Activated naive CD8-positive, alpha-beta T cell treated with anti-CD3 and anti-CD28 coated beads for 36 hours (primary cell): ENCODE results near the gene TIE1. TPM values are rescaled to one million over a fixed set of nuclear protein-coding genes. Genes with fewer than 3 reads are reported as not detected.

ENCODE experiments used
- DNase-seq: peaks from one replicate; pipeline ENCODE4 v3.0.0; 2021
- H3K27ac Mint-ChIP-seq: one replicate; pipeline ENCODE4 v1.8.0; 2022; ENCODE audit warnings: mild to moderate bottlenecking, moderate library complexity, mixed read lengths
- H3K27me3 Mint-ChIP-seq: one replicate; pipeline ENCODE4 v1.8.0; 2022; ENCODE audit warnings: mild to moderate bottlenecking, mixed read lengths
- H3K36me3 Mint-ChIP-seq: one replicate; pipeline ENCODE4 v1.8.0; 2021; ENCODE audit warnings: mild to moderate bottlenecking, mixed read lengths
- H3K4me1 Mint-ChIP-seq: one replicate; pipeline ENCODE4 v1.8.0; 2021; ENCODE audit warnings: mixed read lengths
- H3K4me3 Mint-ChIP-seq: one replicate; pipeline ENCODE4 v1.8.0; 2022; ENCODE audit warnings: mild to moderate bottlenecking, moderate library complexity, mixed read lengths
- H3K9me3 Mint-ChIP-seq: one replicate; pipeline ENCODE4 v1.8.0; 2022; ENCODE audit warnings: mixed read lengths
- total RNA-seq, 2 experiments: library from RNA; stranded (reverse); gene quantifications; one replicate each; pipeline ENCODE4 v1.2.3, GENCODE V29; 2021

TIE1 gene
- total RNA-seq, 2 experiments from 2014 or later, result 0.14 to 0.49 TPM

GRCh38 chr1:43348343-43348808, 47.6 kb downstream of the TIE1 start:
- H3K27ac Mint-ChIP-seq, result no peak overlapping the region
- peak overlapping the region; percentile 5 for H3K4me3 Mint-ChIP-seq
- H3K27me3 Mint-ChIP-seq, result peaks cover 3% of the 10 kb centered on the region
- H3K9me3 Mint-ChIP-seq, result no peaks in the 10 kb centered on the region
- DNase-seq, result no peak
- H3K4me1 Mint-ChIP-seq, result peaks cover 9% of the 10 kb centered on the region
- no peaks in the 10 kb centered on the region for H3K36me3 Mint-ChIP-seq

DNA sequence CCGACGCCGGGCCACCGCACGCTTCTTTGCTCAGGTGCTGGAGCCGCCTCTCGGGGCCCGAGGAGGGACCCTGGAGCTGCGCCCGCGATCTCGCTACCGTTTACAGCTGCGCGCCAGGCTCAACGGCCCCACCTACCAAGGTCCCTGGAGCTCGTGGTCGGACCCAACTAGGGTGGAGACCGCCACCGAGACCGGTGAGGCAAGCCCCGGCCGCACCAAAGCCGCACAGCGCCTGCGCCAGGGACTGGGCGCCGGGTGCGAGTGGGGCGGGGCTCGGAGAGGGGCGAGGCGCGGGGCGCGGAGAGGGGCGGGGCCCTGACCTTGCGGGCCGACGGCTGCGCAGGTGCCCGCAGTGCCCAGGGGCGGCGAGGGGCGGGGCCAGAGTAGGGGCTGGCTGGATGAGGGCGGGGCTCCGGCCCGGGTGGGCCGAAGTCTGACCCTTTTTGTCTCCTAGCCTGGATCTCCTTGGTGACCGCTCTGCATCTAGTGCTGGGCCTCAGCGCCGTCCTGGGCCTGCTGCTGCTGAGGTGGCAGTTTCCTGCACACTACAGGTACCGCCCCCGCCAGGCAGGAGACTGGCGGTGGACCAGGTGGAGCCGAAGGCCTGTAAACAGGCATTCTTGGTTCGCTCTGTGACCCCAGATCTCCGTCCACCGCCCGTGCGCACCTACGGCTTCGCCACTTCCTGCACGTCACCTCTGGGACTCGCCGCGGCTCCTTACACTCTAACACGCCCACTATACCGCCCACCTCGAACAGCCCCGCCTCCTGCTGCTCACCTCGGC, 48.2 kb downstream of the TIE1 start:
- Mint-ChIP-seq H3K27me3 (peaks cover 3% of the 10 kb centered on the region), H3K27ac (peak overlapping the region; percentile 73), H3K4me1 (peaks cover 9% of the 10 kb centered on the region), H3K4me3 (peak overlapping the region; percentile 69), H3K36me3 (no peaks in the 10 kb centered on the region), H3K9me3 (no peaks in the 10 kb centered on the region)
- peak; percentile 71 for DNase-seq

- no peak for DNase-seq
- Mint-ChIP-seq H3K9me3 (no peaks in the 10 kb centered on the region), H3K36me3 (peaks cover 3% of the 10 kb centered on the region), H3K27me3 (peaks cover 3% of the 10 kb centered on the region), H3K27ac (peak overlapping the region; percentile 73), H3K4me3 (peak overlapping the region; percentile 69), H3K4me1 (peaks cover 9% of the 10 kb centered on the region)
These were observed 49.0 kb downstream of the TIE1 start for GRCh38 chr1:43349594-43350306.

DNA sequence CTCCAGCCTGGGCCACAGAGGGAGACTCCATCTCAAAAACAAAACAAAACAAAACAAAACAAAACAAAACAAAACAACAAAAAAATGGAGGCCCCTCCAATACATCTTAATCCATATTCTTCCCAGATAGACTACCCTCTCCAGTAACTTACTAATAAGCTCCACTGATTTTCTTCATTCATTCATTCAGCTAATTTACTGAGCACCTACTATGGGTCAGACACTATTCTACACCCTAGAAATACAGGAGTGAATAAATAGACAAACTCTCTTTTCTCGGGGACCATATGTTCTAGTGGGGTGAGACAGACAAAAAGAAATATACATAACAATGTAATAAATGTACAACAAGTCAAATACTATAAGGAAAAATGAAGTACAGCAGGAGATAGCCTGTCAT, 50.2 kb downstream of the TIE1 start:
- Mint-ChIP-seq H3K27ac (no peak overlapping the region), H3K9me3 (no peaks in the 10 kb centered on the region), H3K36me3 (peaks cover 3% of the 10 kb centered on the region), H3K27me3 (no peaks in the 10 kb centered on the region), H3K4me3 (no peak overlapping the region), H3K4me1 (peaks cover 9% of the 10 kb centered on the region)
- no peak for DNase-seq

DNA sequence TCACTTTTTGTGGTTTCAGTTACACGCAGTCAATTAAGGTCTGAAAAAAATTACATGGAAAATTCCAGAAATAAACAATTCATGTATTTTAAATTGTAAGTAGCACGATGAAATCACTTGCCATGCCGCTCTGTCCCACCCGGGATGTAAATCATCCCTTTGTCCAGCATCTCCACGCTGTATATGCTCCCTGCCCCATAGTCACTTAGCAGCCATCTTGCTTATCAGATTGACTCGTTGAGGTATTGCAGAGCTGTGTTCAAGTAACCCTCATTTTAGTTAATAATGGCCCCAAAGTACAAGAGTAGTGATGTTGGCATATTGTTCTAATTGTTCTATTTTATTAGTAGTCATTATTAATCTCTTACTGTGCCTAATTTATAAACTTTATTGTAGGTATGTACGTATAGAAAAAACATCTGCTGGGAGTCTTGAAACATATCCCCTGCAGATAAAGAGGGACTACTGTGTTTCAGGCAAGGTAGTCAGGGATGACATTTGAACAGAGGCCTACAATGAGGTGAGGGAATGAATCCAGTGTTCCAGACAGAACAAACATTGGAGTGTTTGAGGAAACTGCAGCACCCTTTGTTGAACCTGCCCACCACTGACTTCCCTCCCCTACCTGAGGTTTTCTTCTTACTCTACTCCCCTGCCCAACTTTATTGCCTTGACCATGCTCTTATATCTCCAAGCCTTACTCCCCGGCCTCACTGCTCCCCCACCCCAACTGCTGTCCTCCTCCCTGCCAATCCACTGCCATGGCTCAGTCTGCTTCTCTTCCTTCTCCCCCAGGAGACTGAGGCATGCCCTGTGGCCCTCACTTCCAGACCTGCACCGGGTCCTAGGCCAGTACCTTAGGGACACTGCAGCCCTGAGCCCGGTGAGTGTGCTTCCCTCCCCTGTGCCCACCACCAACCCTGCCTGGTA, 50.9 kb downstream of the TIE1 start:
- Mint-ChIP-seq H3K27me3 (no peaks in the 10 kb centered on the region), H3K4me3 (no peak overlapping the region), H3K9me3 (no peaks in the 10 kb centered on the region), H3K36me3 (peaks cover 3% of the 10 kb centered on the region), H3K27ac (no peak overlapping the region), H3K4me1 (peaks cover 9% of the 10 kb centered on the region)
- no peak for DNase-seq

- H3K9me3 Mint-ChIP-seq, result no peaks in the 10 kb centered on the region
- no peaks in the 10 kb centered on the region for H3K27me3 Mint-ChIP-seq
- H3K27ac Mint-ChIP-seq, result no peak overlapping the region
- peaks cover 12% of the 10 kb centered on the region for H3K4me1 Mint-ChIP-seq
- H3K4me3 Mint-ChIP-seq, result no peak overlapping the region
- DNase-seq, result no peak
- peaks cover 6% of the 10 kb centered on the region for H3K36me3 Mint-ChIP-seq
These were observed 51.5 kb downstream of the TIE1 start for GRCh38 chr1:43352351-43352705.

GRCh38 chr1:43352881-43353280, 52.1 kb downstream of the TIE1 start:
- Mint-ChIP-seq H3K9me3 (no peaks in the 10 kb centered on the region), H3K27me3 (no peaks in the 10 kb centered on the region), H3K4me1 (peaks cover 14% of the 10 kb centered on the region), H3K36me3 (peaks cover 9% of the 10 kb centered on the region), H3K27ac (no peak overlapping the region), H3K4me3 (no peak overlapping the region)
- no peak for DNase-seq

GRCh38 chr1:43354471-43354870, 53.7 kb downstream of the TIE1 start:
- Mint-ChIP-seq H3K4me3 (no peak overlapping the region), H3K36me3 (peaks cover 13% of the 10 kb centered on the region), H3K27ac (no peak overlapping the region), H3K27me3 (no peaks in the 10 kb centered on the region), H3K4me1 (peaks cover 12% of the 10 kb centered on the region), H3K9me3 (no peaks in the 10 kb centered on the region)
- DNase-seq, result no peak

GRCh38 chr1:43354936-43355335, 54.2 kb downstream of the TIE1 start:
- Mint-ChIP-seq H3K27me3 (no peaks in the 10 kb centered on the region), H3K27ac (no peak overlapping the region), H3K4me1 (peaks cover 14% of the 10 kb centered on the region), H3K9me3 (no peaks in the 10 kb centered on the region), H3K4me3 (no peak overlapping the region), H3K36me3 (peaks cover 18% of the 10 kb centered on the region)
- DNase-seq, result no peak

DNA sequence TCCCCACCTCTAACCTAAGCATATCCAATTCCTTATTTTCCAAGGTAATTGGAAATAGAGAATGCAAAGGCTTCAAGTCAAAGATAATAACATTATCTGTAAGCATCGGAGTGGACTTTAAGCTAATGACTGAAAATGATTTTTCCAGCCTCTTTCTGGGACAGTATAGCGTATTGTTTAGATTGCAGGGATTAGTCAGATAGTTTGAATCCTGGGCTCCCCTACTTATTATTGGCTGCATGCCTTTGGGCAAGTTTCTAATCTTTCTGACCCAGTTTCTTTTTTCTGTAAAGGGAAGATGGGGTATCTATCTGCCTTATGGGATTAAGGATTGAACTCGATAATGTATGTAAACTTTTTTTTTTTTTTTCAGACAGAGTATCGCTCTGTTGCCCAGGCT, 56.5 kb downstream of the TIE1 start:
- H3K9me3 Mint-ChIP-seq, result no peaks in the 10 kb centered on the region
- peaks cover 26% of the 10 kb centered on the region for H3K4me1 Mint-ChIP-seq
- peaks cover 39% of the 10 kb centered on the region for H3K36me3 Mint-ChIP-seq
- no peak for DNase-seq
- H3K27ac Mint-ChIP-seq, result no peak overlapping the region
- peak overlapping the region; percentile 90 for H3K4me3 Mint-ChIP-seq
- no peaks in the 10 kb centered on the region for H3K27me3 Mint-ChIP-seq

GRCh38 chr1:43358121-43358745, 57.5 kb downstream of the TIE1 start:
- peaks cover 46% of the 10 kb centered on the region for H3K36me3 Mint-ChIP-seq
- no peaks in the 10 kb centered on the region for H3K9me3 Mint-ChIP-seq
- DNase-seq, result peak; percentile 25
- H3K4me1 Mint-ChIP-seq, result peaks cover 26% of the 10 kb centered on the region
- H3K4me3 Mint-ChIP-seq, result peak overlapping the region; percentile 90
- no peaks in the 10 kb centered on the region for H3K27me3 Mint-ChIP-seq
- peak overlapping the region; percentile 82 for H3K27ac Mint-ChIP-seq

DNA sequence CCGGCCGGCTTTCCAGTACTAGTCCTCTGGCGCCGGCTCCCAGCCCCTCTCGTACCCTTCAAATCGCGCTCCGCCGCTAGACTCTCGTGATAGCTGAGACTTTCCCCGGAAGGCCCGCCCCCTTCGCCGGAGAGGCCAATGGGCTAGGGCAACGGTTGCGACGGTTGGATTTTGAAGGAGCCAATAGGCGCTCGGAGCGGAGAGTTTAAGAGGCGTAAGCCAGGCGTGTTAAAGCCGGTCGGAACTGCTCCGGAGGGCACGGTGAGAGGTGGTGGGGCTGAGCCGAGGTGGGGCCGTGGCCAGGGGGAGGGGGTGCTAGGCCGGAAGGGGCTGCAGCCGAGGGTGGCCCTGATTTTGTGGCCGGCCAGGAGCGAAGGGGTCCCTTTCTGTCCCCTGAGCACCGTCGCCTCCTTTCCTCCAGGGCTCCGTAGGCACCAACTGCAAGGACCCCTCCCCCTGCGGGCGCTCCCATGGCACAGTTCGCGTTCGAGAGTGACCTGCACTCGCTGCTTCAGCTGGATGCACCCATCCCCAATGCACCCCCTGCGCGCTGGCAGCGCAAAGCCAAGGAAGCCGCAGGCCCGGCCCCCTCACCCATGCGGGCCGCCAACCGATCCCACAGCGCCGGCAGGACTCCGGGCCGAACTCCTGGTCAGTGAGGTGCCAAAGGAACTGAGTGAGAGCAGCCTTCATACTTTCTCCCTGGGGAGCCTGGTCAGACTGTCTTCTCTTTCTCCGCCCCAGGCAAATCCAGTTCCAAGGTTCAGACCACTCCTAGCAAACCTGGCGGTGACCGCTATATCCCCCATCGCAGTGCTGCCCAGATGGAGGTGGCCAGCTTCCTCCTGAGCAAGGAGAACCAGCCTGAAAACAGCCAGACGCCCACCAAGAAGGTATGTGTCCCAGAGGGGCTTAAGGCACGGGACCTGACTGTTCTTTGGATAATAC, 58.2 kb downstream of the TIE1 start, which contains the start of gene CDC20:
Gene CDC20 (plus strand): TSS at position 236 of the 948 bp plus-strand sequence. CDS start 235 bp downstream, at position 471.
- peaks cover 26% of the 10 kb centered on the region for H3K4me1 Mint-ChIP-seq
- H3K9me3 Mint-ChIP-seq, result no peaks in the 10 kb centered on the region
- no peaks in the 10 kb centered on the region for H3K27me3 Mint-ChIP-seq
- H3K36me3 Mint-ChIP-seq, result peaks cover 50% of the 10 kb centered on the region
- peak within 1 kb of the TSS; percentile 82 for H3K27ac Mint-ChIP-seq
- peak; percentile 99 for DNase-seq
- H3K4me3 Mint-ChIP-seq, result peak within 1 kb of the TSS; percentile 90

GRCh38 chr1:43359696-43360095, 58.9 kb downstream of the TIE1 start:
- no peaks in the 10 kb centered on the region for H3K27me3 Mint-ChIP-seq
- no peak for DNase-seq
- peaks cover 49% of the 10 kb centered on the region for H3K36me3 Mint-ChIP-seq
- peak overlapping the region; percentile 90 for H3K4me3 Mint-ChIP-seq
- H3K9me3 Mint-ChIP-seq, result no peaks in the 10 kb centered on the region
- peak overlapping the region; percentile 77 for H3K27ac Mint-ChIP-seq
- H3K4me1 Mint-ChIP-seq, result peaks cover 26% of the 10 kb centered on the region
